OCI-LY7 (cell line): Measurements from ENCODE around the gene MRPS12. TPM values are rescaled to one million over a fixed set of nuclear protein-coding genes. Genes with fewer than 3 reads are reported as not detected.
A peak's percentile ranks its signal among the peaks of the same experiment; 100 is the strongest.

Experiments used
- BruUV-seq: library from RNA; stranded (reverse); fragments of 400-500 nt; replicated peaks from 2 replicates; lab custom pipeline; 2021; lab: Mats Ljungman, UMichigan
- CTCF ChIA-PET: fragments of 300-600 bp; sonication (Branson Sonifier 250); formaldehyde crosslinking; loops from one replicate; lab custom pipeline; 2022; ENCODE audit warnings: antibody characterized with exemption; ENCODE audit not compliant: unreplicated experiment; lab: Charles Lee
- POLR2A ChIA-PET: fragments of 300-600 bp; sonication (Branson Sonifier 250); formaldehyde crosslinking; loops from one replicate; lab custom pipeline; 2022; ENCODE audit warnings: antibody characterized with exemption; lab: Charles Lee
- DNase-seq: peaks from one replicate; pipeline ENCODE4 v3.0.0-alpha.2; 2015; ENCODE audit warnings: low spot score
- H2AFZ ChIP-seq: fragments of 200-600 bp; sonication (generic), shearing (Covaris generic); 2 replicates; pipeline ENCODE4 v1.6.1; 2014; ENCODE audit warnings: mild to moderate bottlenecking, antibody characterized with exemption, low read length, moderate library complexity
- H3K27ac ChIP-seq: fragments of 200-600 bp; sonication (generic); 2 replicates; pipeline ENCODE4 v1.5.1; 2014; ENCODE audit warnings: mixed run types, low read depth, mild to moderate bottlenecking, moderate library complexity, low read length, inconsistent platforms; ENCODE audit not compliant: poor library complexity, severe bottlenecking
- H3K36me3 ChIP-seq: fragments of 200-600 bp; sonication (generic); 2 replicates; pipeline ENCODE4 v1.6.1; 2014; ENCODE audit warnings: mild to moderate bottlenecking, antibody characterized with exemption, low read length, moderate library complexity, mixed read lengths; ENCODE audit not compliant: insufficient read depth
- H3K4me1 ChIP-seq: fragments of 200-600 bp; sonication (generic); 2 replicates; pipeline ENCODE4 v1.5.1; 2014; ENCODE audit warnings: mild to moderate bottlenecking, low read length; ENCODE audit not compliant: insufficient read depth, poor library complexity, severe bottlenecking
- H3K4me2 ChIP-seq: fragments of 200-600 bp; sonication (generic); 2 replicates; pipeline ENCODE4 v1.6.1; 2014; ENCODE audit warnings: mild to moderate bottlenecking, low read length
- H3K4me3 ChIP-seq: fragments of 200-600 bp; sonication (generic); 2 replicates; pipeline ENCODE4 v1.5.1; 2014; ENCODE audit warnings: mild to moderate bottlenecking, low read depth, low read length; ENCODE audit not compliant: poor library complexity, severe bottlenecking
- H3K79me2 ChIP-seq: fragments of 200-600 bp; sonication (generic); 2 replicates; pipeline ENCODE4 v1.6.1; 2016; ENCODE audit warnings: low read depth, mild to moderate bottlenecking, low read length, moderate library complexity, mixed read lengths; ENCODE audit not compliant: insufficient read depth
- H3K9me2 ChIP-seq: fragments of 200-600 bp; sonication (generic); 2 replicates; pipeline ENCODE4 v1.6.1; 2016; ENCODE audit warnings: mild to moderate bottlenecking, low read length, mixed read lengths; ENCODE audit not compliant: insufficient read depth
- H3K9me3 ChIP-seq: fragments of 200-600 bp; sonication (generic); 2 replicates; pipeline ENCODE4 v1.6.1; 2014; ENCODE audit warnings: mild to moderate bottlenecking, mixed run types, low read length, mixed read lengths
- H4K20me1 ChIP-seq: fragments of 200-600 bp; sonication (generic); 2 replicates; pipeline ENCODE4 v1.6.1; 2014; ENCODE audit warnings: mild to moderate bottlenecking, antibody characterized with exemption, low read length, moderate library complexity, mixed read lengths; ENCODE audit not compliant: insufficient read depth
- CTCF ChIP-seq: fragments of 200-600 bp; sonication (generic); conservative IDR thresholded peaks from 2 replicates; pipeline ENCODE4 v1.5.1; 2014; ENCODE audit warnings: mild to moderate bottlenecking, antibody characterized with exemption, low read length, moderate library complexity, mixed read lengths
- EZH2phosphoT487 ChIP-seq: fragments of 200-600 bp; sonication (generic); IDR thresholded peaks from 2 replicates; pipeline ENCODE4 v1.6.1; 2018; ENCODE audit warnings: low read depth, borderline replicate concordance, mild to moderate bottlenecking, mixed run types, antibody characterized with exemption, low read length, moderate library complexity, mixed read lengths
- intact Hi-C: fragments of 100-400 bp; cut with micrococcal nuclease; formaldehyde crosslinking; loops from one replicate; pipeline ENCODE4 v1.10.0; 2022; ENCODE audit not compliant: unreplicated experiment
- total RNA-seq, 2 experiments: library from RNA; depleted of rRNA in 1 of 2; stranded (reverse); fragments of >200 nt in 1 of 2; shearing (Covaris generic) in 1 of 2; gene quantifications; 2 replicates each; pipeline ENCODE4 v1.2.3, GENCODE V29; 2014 to 2022

The MRPS12 gene
- total RNA-seq, 2 experiments from 2014 or later = 63.5 to 74.6 TPM

- peaks cover 9% of the 10 kb centered on the region; the same call in 1 of the 2 replicates for H3K36me3 ChIP-seq
- H3K27ac ChIP-seq = no peak overlapping the region
- H4K20me1 ChIP-seq = no peaks in the 10 kb centered on the region
- POLR2A ChIA-PET = interaction anchor here (0.5 kb wide), 1 partner anchor 376 kb away, joined by 4 read pairs; no protein-coding TSS in a partner anchor
- no peaks in the 10 kb centered on the region for H3K4me1 ChIP-seq
- no peaks in the 10 kb centered on the region for H3K79me2 ChIP-seq
- peak; percentile 22; the same call in 1 of the 2 replicates for TF ChIP-seq CTCF
- TF ChIP-seq EZH2phosphoT487 = no peak
- H2AFZ ChIP-seq = no peak overlapping the region
- H3K4me2 ChIP-seq = no peak overlapping the region
- DNase-seq = no peak
- no peak overlapping the region for H3K4me3 ChIP-seq
- no peaks in the 10 kb centered on the region for H3K9me2 ChIP-seq
- intact Hi-C loops = no loop called here
- H3K9me3 ChIP-seq = no peaks in the 10 kb centered on the region
- CTCF ChIA-PET = no interaction called here
- BruUV-seq = no TSS peak
These were observed 12.7 kb upstream of the MRPS12 start for GRCh38 chr19:38917921-38918491.

GRCh38 chr19:38918526-38918925, 12.2 kb upstream of the MRPS12 start:
- Histone ChIP-seq H3K4me3 (no peak overlapping the region), H3K4me1 (no peaks in the 10 kb centered on the region), H3K9me2 (no peaks in the 10 kb centered on the region), H3K27ac (no peak overlapping the region), H3K4me2 (no peak overlapping the region), H3K36me3 (peaks cover 9% of the 10 kb centered on the region; the same call in 1 of the 2 replicates), H3K79me2 (no peaks in the 10 kb centered on the region), H3K9me3 (no peaks in the 10 kb centered on the region), H4K20me1 (no peaks in the 10 kb centered on the region), H2AFZ (no peak overlapping the region)
- TF ChIP-seq CTCF (no peak), EZH2phosphoT487 (no peak)
- BruUV-seq = no TSS peak
- ChIA-PET CTCF (no interaction called here), POLR2A (no interaction called here)
- intact Hi-C loops = no loop called here
- DNase-seq = no peak

DNA sequence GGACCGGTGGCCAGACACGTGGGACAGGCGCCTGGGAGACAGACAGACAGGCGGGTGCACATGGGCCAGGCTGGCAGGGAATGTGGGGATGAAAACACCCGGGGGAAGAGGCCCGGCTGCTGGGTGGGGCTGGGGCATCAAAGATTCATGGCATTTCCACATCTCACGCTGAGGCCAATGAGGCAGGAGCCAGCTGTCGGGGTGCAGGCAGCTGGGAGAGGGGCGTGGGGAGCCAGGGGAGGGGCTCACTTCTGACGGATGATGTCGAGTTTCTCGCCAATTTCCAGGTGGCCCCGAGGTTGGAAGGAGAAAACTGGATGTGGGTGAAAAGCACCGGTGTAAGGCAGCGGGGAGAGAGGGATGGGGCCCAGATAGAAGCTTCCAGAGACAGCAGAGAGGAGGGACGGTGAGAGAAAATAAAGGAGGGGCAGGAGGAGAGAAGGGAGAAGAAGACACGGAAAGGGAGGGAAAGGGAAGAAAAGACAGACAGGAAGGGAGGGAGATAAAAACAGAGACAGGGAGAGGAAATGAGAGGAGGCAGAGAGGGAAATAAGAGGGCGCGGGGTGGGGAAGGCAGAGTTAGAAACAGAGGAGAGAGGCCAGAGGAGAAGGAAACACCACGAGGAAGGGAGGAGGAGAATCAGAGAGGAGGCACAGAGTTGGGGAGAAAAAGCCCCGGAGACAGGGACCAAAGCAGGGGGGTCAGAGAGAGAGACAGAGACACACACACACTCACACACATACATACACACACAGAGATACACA, 10.7 kb upstream of the MRPS12 start:
- Histone ChIP-seq H3K27ac (no peak overlapping the region), H3K4me1 (no peaks in the 10 kb centered on the region), H3K4me3 (no peak overlapping the region), H3K9me3 (no peaks in the 10 kb centered on the region), H3K4me2 (no peak overlapping the region), H3K9me2 (no peaks in the 10 kb centered on the region), H4K20me1 (no peaks in the 10 kb centered on the region), H2AFZ (no peak overlapping the region), H3K36me3 (peaks cover 20% of the 10 kb centered on the region), H3K79me2 (no peaks in the 10 kb centered on the region)
- intact Hi-C loops = no loop called here
- DNase-seq = no peak
- ChIA-PET POLR2A (no interaction called here), CTCF (no interaction called here)
- TF ChIP-seq EZH2phosphoT487 = no peak
- no peak for TF ChIP-seq CTCF
- no TSS peak for BruUV-seq
